COLO668 (cell line): ENCODE data around the gene LYZL4.

ENCODE experiments used
- DNase-seq: peaks from one replicate; lab custom pipeline; 2025; ENCODE audit not compliant: unreplicated experiment; lab: John Stamatoyannopoulos, UW

Gene LYZL4

GRCh38 chr3:42410370-42411131 lies at the start of gene LYZL4:
Gene LYZL4 (minus strand): TSS chr3:42410610. CDS start chr3:42407251, 3,359 bp downstream.
- no peak for DNase-seq

GRCh38 chr3:42459151-42459550 lies 48.7 kb upstream of the LYZL4 start:
- no peak for DNase-seq

GRCh38 chr3:42456211-42456610 lies 45.8 kb upstream of the LYZL4 start:
- no peak for DNase-seq

GRCh38 chr3:42451546-42452230 lies 41.3 kb upstream of the LYZL4 start:
- DNase-seq = no peak

GRCh38 chr3:42451116-42451515 lies 40.7 kb upstream of the LYZL4 start:
- DNase-seq = no peak

GRCh38 chr3:42450567-42450966 lies 40.2 kb upstream of the LYZL4 start:
- no peak for DNase-seq

GRCh38 chr3:42447481-42447880 lies 37.1 kb upstream of the LYZL4 start:
- no peak for DNase-seq

- DNase-seq = no peak
Observed at GRCh38 chr3:42446111-42447050, 36.0 kb upstream of the LYZL4 start.

GRCh38 chr3:42443819-42444436 lies 33.5 kb upstream of the LYZL4 start:
- peak; percentile 64 for DNase-seq

GRCh38 chr3:42443292-42443691 lies 32.9 kb upstream of the LYZL4 start:
- DNase-seq = no peak

- no peak for DNase-seq
Observed at GRCh38 chr3:42442640-42443039, 32.2 kb upstream of the LYZL4 start.

GRCh38 chr3:42441791-42442190 lies 31.4 kb upstream of the LYZL4 start:
- DNase-seq = no peak

GRCh38 chr3:42440924-42441323 lies 30.5 kb upstream of the LYZL4 start:
- no peak for DNase-seq

GRCh38 chr3:42439261-42440115 lies 29.1 kb upstream of the LYZL4 start:
- DNase-seq = no peak

GRCh38 chr3:42438758-42439157 lies 28.3 kb upstream of the LYZL4 start:
- DNase-seq = no peak

GRCh38 chr3:42438193-42438592 lies 27.8 kb upstream of the LYZL4 start:
- DNase-seq = no peak

- DNase-seq = no peak
Observed at GRCh38 chr3:42434777-42435380, 24.5 kb upstream of the LYZL4 start.

GRCh38 chr3:42432485-42432884 lies 22.1 kb upstream of the LYZL4 start:
- DNase-seq = no peak

GRCh38 chr3:42430781-42431532 lies 20.5 kb upstream of the LYZL4 start:
- no peak for DNase-seq
